Measurements from ENCODE around the gene RALB.
"Not testable (repeated sequence)": the region's sequence is repeated elsewhere in the genome, so short reads cannot be mapped to it uniquely, and the experiment has no call there.

RALB gene

GRCh38 chr2:120243875-120244553, 8.6 kb upstream of the RALB start:
- DNase-seq: no peak

GRCh38 chr2:120244656-120245519, 7.8 kb upstream of the RALB start:
- DNase-seq: no peak

GRCh38 chr2:120245520-120246332, 6.9 kb upstream of the RALB start:
- peak in 1 of 2 experiments; percentile 62 for DNase-seq

GRCh38 chr2:120246546-120247300, 5.9 kb upstream of the RALB start:
- peak in 1 of 2 experiments; percentile 47 for DNase-seq

- no peak for DNase-seq
Observed at GRCh38 chr2:120247851-120248250, 4.8 kb upstream of the RALB start.

GRCh38 chr2:120250640-120251039, 2.0 kb upstream of the RALB start:
- DNase-seq: no peak

GRCh38 chr2:120251078-120251477, 1.6 kb upstream of the RALB start:
- DNase-seq: no peak

GRCh38 chr2:120251880-120252224, 800 bp upstream of the RALB start:
- peak in 1 of 2 experiments; percentile 51 for DNase-seq

- DNase-seq: peak; percentile 32 to 82
Observed at GRCh38 chr2:120253021-120253882, 600 bp downstream of the RALB start.

GRCh38 chr2:120254178-120254577, 1.5 kb downstream of the RALB start:
- no peak for DNase-seq

- DNase-seq: no peak
Observed at GRCh38 chr2:120255071-120255470, 2.4 kb downstream of the RALB start.

- no peak for DNase-seq
Observed at GRCh38 chr2:120255986-120256650, 3.5 kb downstream of the RALB start.

- no peak for DNase-seq
Observed at GRCh38 chr2:120256651-120257000, 4.0 kb downstream of the RALB start.

GRCh38 chr2:120257522-120257921, 4.9 kb downstream of the RALB start:
- no peak for DNase-seq

- DNase-seq: no peak
Observed at GRCh38 chr2:120258196-120258595, 5.5 kb downstream of the RALB start.

- DNase-seq: not testable (repeated sequence)
Observed at GRCh38 chr2:120259939-120260338, 7.3 kb downstream of the RALB start.

- no peak for DNase-seq
Observed at GRCh38 chr2:120260736-120261135, 8.1 kb downstream of the RALB start.

- peak; percentile 35 to 67 for DNase-seq
Observed at GRCh38 chr2:120261387-120262006, 8.8 kb downstream of the RALB start.

GRCh38 chr2:120262150-120262549, 9.5 kb downstream of the RALB start:
- no peak for DNase-seq

GRCh38 chr2:120262761-120263428, 10.2 kb downstream of the RALB start:
- no peak for DNase-seq
